Measurements from ENCODE around the gene ALDOB. TPM values are rescaled to one million over a fixed set of nuclear protein-coding genes. Genes with fewer than 3 reads are reported as not detected.

The ALDOB gene
- total RNA-seq, 1 donor, result not detected

DNA sequence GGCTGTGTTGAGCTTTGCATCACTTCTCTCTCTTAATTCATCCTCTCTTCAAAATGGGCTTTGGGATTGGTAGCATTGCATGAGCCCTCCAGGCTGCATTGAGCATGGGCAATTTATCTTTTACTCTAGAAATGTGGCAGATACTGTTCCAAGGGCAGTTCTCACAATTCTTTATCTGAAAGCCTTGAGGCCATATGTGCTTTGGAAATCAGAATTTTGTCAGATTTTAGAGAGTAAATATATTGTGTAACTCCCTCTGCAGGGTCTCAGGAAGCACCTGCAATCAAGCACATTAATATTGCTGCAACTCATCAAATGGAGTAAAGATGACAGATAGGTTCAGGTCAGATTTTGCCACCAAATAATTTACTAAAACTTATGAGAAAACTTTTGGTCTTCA is 17.6 kb downstream of the ALDOB start:
- Histone ChIP-seq H2AFZ (ENCODE audit: low read length) (no peak overlapping the region), H3K27ac (ENCODE audit: low read depth, low read length) (no peak overlapping the region), H3K4me1 (ENCODE audit: insufficient read depth, low read length) (peaks cover 5% of the 10 kb centered on the region), H3K4me3 (ENCODE audit: insufficient read depth, low read length) (no peak overlapping the region), H3K36me3 (ENCODE audit: insufficient read depth, low read length) (no peaks in the 10 kb centered on the region), H3K27me3 (ENCODE audit: insufficient read depth, low read length) (no peaks in the 10 kb centered on the region), H3K79me2 (ENCODE audit: insufficient read depth, low read length) (no peaks in the 10 kb centered on the region), H4K20me1 (ENCODE audit: insufficient read depth, low read length) (no peaks in the 10 kb centered on the region), H3K4me2 (ENCODE audit: insufficient read depth, low read length) (no peak overlapping the region), H3K9me3 (ENCODE audit: low read depth, low read length) (no peaks in the 10 kb centered on the region)
- TF ChIP-seq CTCF (IDR thresholded peaks at IDR 0.05; ENCODE audit: extremely low read depth, low read depth, low read length), result no peak
- DNase-seq (ENCODE audit: insufficient read length, low spot score, missing footprints), result no peak

GRCh38 chr9:101417389-101417788 is 18.2 kb downstream of the ALDOB start:
- H3K4me1 ChIP-seq (ENCODE audit: insufficient read depth, low read length), result peaks cover 5% of the 10 kb centered on the region
- no peak overlapping the region for H3K4me3 ChIP-seq (ENCODE audit: insufficient read depth, low read length)
- no peaks in the 10 kb centered on the region for H3K9me3 ChIP-seq (ENCODE audit: low read depth, low read length)
- H2AFZ ChIP-seq (ENCODE audit: low read length), result no peak overlapping the region
- H3K27ac ChIP-seq (ENCODE audit: low read depth, low read length), result no peak overlapping the region
- H3K4me2 ChIP-seq (ENCODE audit: insufficient read depth, low read length), result no peak overlapping the region
- H3K27me3 ChIP-seq (ENCODE audit: insufficient read depth, low read length), result no peaks in the 10 kb centered on the region
- no peaks in the 10 kb centered on the region for H4K20me1 ChIP-seq (ENCODE audit: insufficient read depth, low read length)
- DNase-seq (ENCODE audit: insufficient read length, low spot score, missing footprints), result no peak
- H3K79me2 ChIP-seq (ENCODE audit: insufficient read depth, low read length), result no peaks in the 10 kb centered on the region
- H3K36me3 ChIP-seq (ENCODE audit: insufficient read depth, low read length), result no peaks in the 10 kb centered on the region
- no peak for TF ChIP-seq CTCF (IDR thresholded peaks at IDR 0.05; ENCODE audit: extremely low read depth, low read depth, low read length)

GRCh38 chr9:101415578-101415977 is 20.0 kb downstream of the ALDOB start:
- TF ChIP-seq CTCF (IDR thresholded peaks at IDR 0.05; ENCODE audit: extremely low read depth, low read depth, low read length), result no peak
- Histone ChIP-seq H3K4me2 (ENCODE audit: insufficient read depth, low read length) (no peak overlapping the region), H2AFZ (ENCODE audit: low read length) (no peak overlapping the region), H4K20me1 (ENCODE audit: insufficient read depth, low read length) (no peaks in the 10 kb centered on the region), H3K79me2 (ENCODE audit: insufficient read depth, low read length) (no peaks in the 10 kb centered on the region), H3K9me3 (ENCODE audit: low read depth, low read length) (peaks cover 5% of the 10 kb centered on the region), H3K36me3 (ENCODE audit: insufficient read depth, low read length) (no peaks in the 10 kb centered on the region), H3K27ac (ENCODE audit: low read depth, low read length) (no peak overlapping the region), H3K4me1 (ENCODE audit: insufficient read depth, low read length) (peaks cover 5% of the 10 kb centered on the region), H3K27me3 (ENCODE audit: insufficient read depth, low read length) (no peaks in the 10 kb centered on the region), H3K4me3 (ENCODE audit: insufficient read depth, low read length) (no peak overlapping the region)
- no peak for DNase-seq (ENCODE audit: insufficient read length, low spot score, missing footprints)

GRCh38 chr9:101414839-101415238 is 20.7 kb downstream of the ALDOB start:
- Histone ChIP-seq H2AFZ (ENCODE audit: low read length) (no peak overlapping the region), H3K4me2 (ENCODE audit: insufficient read depth, low read length) (no peak overlapping the region), H3K9me3 (ENCODE audit: low read depth, low read length) (peaks cover 10% of the 10 kb centered on the region), H3K27ac (ENCODE audit: low read depth, low read length) (no peak overlapping the region), H3K79me2 (ENCODE audit: insufficient read depth, low read length) (no peaks in the 10 kb centered on the region), H4K20me1 (ENCODE audit: insufficient read depth, low read length) (no peaks in the 10 kb centered on the region), H3K36me3 (ENCODE audit: insufficient read depth, low read length) (no peaks in the 10 kb centered on the region), H3K4me3 (ENCODE audit: insufficient read depth, low read length) (no peak overlapping the region), H3K4me1 (ENCODE audit: insufficient read depth, low read length) (peaks cover 5% of the 10 kb centered on the region), H3K27me3 (ENCODE audit: insufficient read depth, low read length) (no peaks in the 10 kb centered on the region)
- DNase-seq (ENCODE audit: insufficient read length, low spot score, missing footprints), result no peak
- TF ChIP-seq CTCF (IDR thresholded peaks at IDR 0.05; ENCODE audit: extremely low read depth, low read depth, low read length), result no peak

All from osteoblast (primary cell).